ENCODE measurements around the gene ARHGEF10L. TPM values are rescaled to one million over a fixed set of nuclear protein-coding genes. Genes with fewer than 3 reads are reported as not detected.

The ARHGEF10L gene
- total and polyA plus RNA-seq, 2 donors = 1.9 to 11.5 TPM

- Histone ChIP-seq H3K9me3 (ENCODE audit: control insufficient read depth in 2 of 2, insufficient read depth in 1 of 2, low read length in 1 of 2) (no peaks in the 10 kb centered on the region), H3K27ac (ENCODE audit: low read depth in 1 of 2, low read length in 1 of 2) (no peak overlapping the region), H3K27me3 (ENCODE audit: control insufficient read depth in 2 of 2, insufficient read depth in 1 of 2, low read length in 1 of 2) (peaks cover 5 to 24% of the 10 kb centered on the region in 2 donors), H3K4me3 (ENCODE audit: low read length in 2 of 2) (no peak overlapping the region), H3K4me1 (ENCODE audit: control insufficient read depth in 2 of 2, insufficient read depth in 2 of 2, low read length in 2 of 2) (no peaks in the 10 kb centered on the region), H3K36me3 (ENCODE audit: control insufficient read depth in 2 of 2, insufficient read depth in 2 of 2, low read length in 1 of 2) (no peaks in the 10 kb centered on the region)
- DNase-seq (ENCODE audit: low read depth in 6 of 9, low spot score in 9 of 9) = no peak
- 35% methylated on average over 13 of the region's 13 CpGs for WGBS
These were observed 22.9 kb upstream of the ARHGEF10L start for GRCh38 chr1:17516303-17517214.

- Histone ChIP-seq H3K4me1 (ENCODE audit: control insufficient read depth in 2 of 2, insufficient read depth in 2 of 2, low read length in 2 of 2) (no peaks in the 10 kb centered on the region), H3K27me3 (ENCODE audit: control insufficient read depth in 2 of 2, insufficient read depth in 1 of 2, low read length in 1 of 2) (peaks cover 3 to 29% of the 10 kb centered on the region in 2 donors), H3K4me3 (ENCODE audit: low read length in 2 of 2) (no peak overlapping the region), H3K36me3 (ENCODE audit: control insufficient read depth in 2 of 2, insufficient read depth in 2 of 2, low read length in 1 of 2) (no peaks in the 10 kb centered on the region), H3K27ac (ENCODE audit: low read depth in 1 of 2, low read length in 1 of 2) (no peak overlapping the region), H3K9me3 (ENCODE audit: control insufficient read depth in 2 of 2, insufficient read depth in 1 of 2, low read length in 1 of 2) (no peaks in the 10 kb centered on the region)
- WGBS = 66% methylated on average over 12 of the region's 12 CpGs
- no peak for DNase-seq (ENCODE audit: low read depth in 6 of 9, low spot score in 9 of 9)
These were observed 19.5 kb upstream of the ARHGEF10L start for GRCh38 chr1:17520041-17520440.

DNA sequence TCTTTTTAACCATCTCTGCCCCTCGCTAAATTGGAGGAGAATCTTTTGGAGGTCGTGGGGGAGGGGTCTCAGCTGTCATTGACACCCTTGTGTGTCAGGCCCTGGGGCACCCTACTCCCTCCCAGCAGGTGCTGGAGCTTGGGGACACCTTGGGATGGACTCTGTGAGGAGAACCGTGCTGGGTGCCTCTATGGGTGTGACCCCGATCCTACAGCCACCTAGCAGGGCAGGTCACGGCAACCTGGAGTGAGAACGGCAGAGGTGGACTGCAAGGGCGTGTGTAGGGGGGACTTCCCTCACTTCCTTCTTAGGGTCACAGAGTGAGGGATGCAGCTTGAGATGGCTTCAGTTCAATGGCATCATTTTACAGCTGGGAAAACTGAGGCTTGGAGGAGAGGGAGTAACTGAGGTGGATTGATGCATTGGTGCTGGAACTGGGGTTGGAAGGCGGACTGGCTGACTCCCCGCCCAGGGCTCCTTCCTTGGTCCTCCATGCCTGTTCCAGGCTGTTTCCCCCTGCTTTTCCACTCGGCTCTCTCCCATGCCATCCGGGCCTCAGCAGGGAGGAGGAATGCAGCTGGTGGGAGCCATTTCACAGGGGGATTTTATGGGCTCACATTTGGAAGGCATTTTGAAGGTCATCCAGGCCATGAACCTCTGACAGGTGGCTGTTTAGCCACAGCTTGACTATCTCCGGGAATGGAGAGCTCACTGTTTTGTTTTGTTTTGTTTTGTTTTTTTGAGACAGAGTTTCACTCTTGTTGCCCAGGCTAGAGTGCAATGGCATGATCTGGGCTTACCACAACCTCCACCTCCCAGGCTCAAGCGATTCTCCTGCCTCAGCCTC, 18.8 kb upstream of the ARHGEF10L start:
- Histone ChIP-seq H3K27me3 (ENCODE audit: control insufficient read depth in 2 of 2, insufficient read depth in 1 of 2, low read length in 1 of 2) (peaks cover 3 to 29% of the 10 kb centered on the region in 2 donors), H3K4me1 (ENCODE audit: control insufficient read depth in 2 of 2, insufficient read depth in 2 of 2, low read length in 2 of 2) (no peaks in the 10 kb centered on the region), H3K9me3 (ENCODE audit: control insufficient read depth in 2 of 2, insufficient read depth in 1 of 2, low read length in 1 of 2) (no peaks in the 10 kb centered on the region), H3K36me3 (ENCODE audit: control insufficient read depth in 2 of 2, insufficient read depth in 2 of 2, low read length in 1 of 2) (no peaks in the 10 kb centered on the region), H3K4me3 (ENCODE audit: low read length in 2 of 2) (no peak overlapping the region), H3K27ac (ENCODE audit: low read depth in 1 of 2, low read length in 1 of 2) (no peak overlapping the region)
- no peak for DNase-seq (ENCODE audit: low read depth in 6 of 9, low spot score in 9 of 9)
- WGBS = 73% methylated on average over 13 of the region's 13 CpGs

DNA sequence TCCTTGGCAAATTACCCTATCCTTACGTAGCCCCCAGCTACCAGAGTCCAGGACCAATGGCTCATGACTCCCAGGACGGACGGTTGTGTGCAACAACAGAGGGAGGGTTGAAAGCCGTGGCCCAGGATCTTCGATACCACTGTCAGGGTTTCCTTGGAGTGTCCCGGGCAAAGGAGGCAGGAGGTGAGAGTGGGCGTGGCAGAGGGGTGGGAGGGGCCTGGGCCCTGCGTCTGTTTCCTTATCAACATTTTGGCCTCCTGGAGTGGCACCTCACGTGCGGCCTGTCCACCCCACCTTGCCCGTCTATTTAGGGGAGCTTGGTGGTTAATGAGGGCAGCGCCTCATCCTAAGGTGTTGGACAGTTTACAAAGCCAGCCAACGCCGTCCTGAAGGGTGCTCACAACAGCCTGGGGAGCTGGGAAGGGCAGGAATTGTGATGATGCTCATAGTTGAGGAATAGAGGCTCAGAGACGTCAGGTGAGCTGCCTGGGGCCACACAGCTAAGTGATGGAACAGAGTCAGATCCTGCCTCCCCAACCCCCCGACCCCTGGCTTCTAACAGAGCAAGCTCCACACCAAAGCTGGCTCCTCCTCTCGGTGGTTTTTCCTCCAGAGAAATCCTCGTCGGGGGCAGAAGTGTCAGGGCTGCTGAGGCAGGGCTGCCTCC, 17.4 kb upstream of the ARHGEF10L start:
- Histone ChIP-seq H3K36me3 (ENCODE audit: control insufficient read depth in 2 of 2, insufficient read depth in 2 of 2, low read length in 1 of 2) (no peaks in the 10 kb centered on the region), H3K27me3 (ENCODE audit: control insufficient read depth in 2 of 2, insufficient read depth in 1 of 2, low read length in 1 of 2) (peaks cover under 1 to 18% of the 10 kb centered on the region in 2 donors), H3K4me3 (ENCODE audit: low read length in 2 of 2) (no peak overlapping the region), H3K9me3 (ENCODE audit: control insufficient read depth in 2 of 2, insufficient read depth in 1 of 2, low read length in 1 of 2) (no peaks in the 10 kb centered on the region), H3K27ac (ENCODE audit: low read depth in 1 of 2, low read length in 1 of 2) (no peak overlapping the region), H3K4me1 (ENCODE audit: control insufficient read depth in 2 of 2, insufficient read depth in 2 of 2, low read length in 2 of 2) (peaks cover 0 to 1% of the 10 kb centered on the region in 2 donors)
- 62% methylated on average over 19 of the region's 19 CpGs for WGBS
- no peak for DNase-seq (ENCODE audit: low read depth in 6 of 9, low spot score in 9 of 9)

- WGBS = 96% methylated on average over 7 of the region's 7 CpGs
- DNase-seq (ENCODE audit: low read depth in 6 of 9, low spot score in 9 of 9) = no peak
- no peak overlapping the region for H3K27ac ChIP-seq (ENCODE audit: low read depth in 1 of 2, low read length in 1 of 2)
These were observed 16.0 kb upstream of the ARHGEF10L start for GRCh38 chr1:17523321-17524041.

DNA sequence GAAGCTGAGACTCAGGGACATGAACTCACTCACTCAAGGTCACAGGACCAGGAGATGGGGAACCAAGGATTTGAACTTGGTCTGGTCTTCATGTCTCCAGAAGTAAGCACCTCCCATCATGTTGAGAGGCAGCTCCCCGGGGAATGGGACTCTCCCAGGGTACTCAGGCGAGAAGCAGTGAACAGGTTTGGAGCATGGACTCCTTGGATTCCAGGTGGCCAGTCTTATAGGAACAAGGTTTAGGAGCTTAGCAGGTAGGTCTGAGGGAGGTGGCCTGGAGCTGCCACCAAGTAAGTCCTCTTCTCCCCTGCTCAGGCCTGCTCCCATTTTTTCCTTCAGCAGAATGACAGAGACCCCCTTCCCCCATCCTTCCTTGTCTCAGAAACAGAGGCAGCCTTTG, 14.9 kb upstream of the ARHGEF10L start:
- WGBS = 87% methylated on average over 2 of the region's 2 CpGs
- DNase-seq (ENCODE audit: low read depth in 6 of 9, low spot score in 9 of 9) = no peak
- Histone ChIP-seq H3K4me1 (ENCODE audit: control insufficient read depth in 2 of 2, insufficient read depth in 2 of 2, low read length in 2 of 2) (peaks cover 0 to 3% of the 10 kb centered on the region in 2 donors), H3K27me3 (ENCODE audit: control insufficient read depth in 2 of 2, insufficient read depth in 1 of 2, low read length in 1 of 2) (peaks cover 0 to 18% of the 10 kb centered on the region in 2 donors), H3K36me3 (ENCODE audit: control insufficient read depth in 2 of 2, insufficient read depth in 2 of 2, low read length in 1 of 2) (no peaks in the 10 kb centered on the region), H3K27ac (ENCODE audit: low read depth in 1 of 2, low read length in 1 of 2) (no peak overlapping the region), H3K9me3 (ENCODE audit: control insufficient read depth in 2 of 2, insufficient read depth in 1 of 2, low read length in 1 of 2) (no peaks in the 10 kb centered on the region), H3K4me3 (ENCODE audit: low read length in 2 of 2) (no peak overlapping the region)

More at GRCh38 chr1:17523321-17524041, 16.0 kb upstream of the ARHGEF10L start:
- no peaks in the 10 kb centered on the region for H3K9me3 ChIP-seq (ENCODE audit: control insufficient read depth in 2 of 2, insufficient read depth in 1 of 2, low read length in 1 of 2)
- peaks cover 0 to 18% of the 10 kb centered on the region in 2 donors for H3K27me3 ChIP-seq (ENCODE audit: control insufficient read depth in 2 of 2, insufficient read depth in 1 of 2, low read length in 1 of 2)
- peaks cover 0 to 3% of the 10 kb centered on the region in 2 donors for H3K4me1 ChIP-seq (ENCODE audit: control insufficient read depth in 2 of 2, insufficient read depth in 2 of 2, low read length in 2 of 2)
- H3K4me3 ChIP-seq (ENCODE audit: low read length in 2 of 2) = no peak overlapping the region
- no peaks in the 10 kb centered on the region for H3K36me3 ChIP-seq (ENCODE audit: control insufficient read depth in 2 of 2, insufficient read depth in 2 of 2, low read length in 1 of 2)

- peaks cover 0 to 7% of the 10 kb centered on the region in 2 donors for H3K27me3 ChIP-seq (ENCODE audit: control insufficient read depth in 2 of 2, insufficient read depth in 1 of 2, low read length in 1 of 2)
- no peaks in the 10 kb centered on the region for H3K9me3 ChIP-seq (ENCODE audit: control insufficient read depth in 2 of 2, insufficient read depth in 1 of 2, low read length in 1 of 2)
- peaks cover 0 to 3% of the 10 kb centered on the region in 2 donors for H3K4me1 ChIP-seq (ENCODE audit: control insufficient read depth in 2 of 2, insufficient read depth in 2 of 2, low read length in 2 of 2)
- no peak overlapping the region for H3K4me3 ChIP-seq (ENCODE audit: low read length in 2 of 2)
- DNase-seq (ENCODE audit: low read depth in 6 of 9, low spot score in 9 of 9) = no peak
- H3K27ac ChIP-seq (ENCODE audit: low read depth in 1 of 2, low read length in 1 of 2) = no peak overlapping the region
- H3K36me3 ChIP-seq (ENCODE audit: control insufficient read depth in 2 of 2, insufficient read depth in 2 of 2, low read length in 1 of 2) = no peaks in the 10 kb centered on the region
- WGBS = 79% methylated on average over 4 of the region's 4 CpGs
These were observed 13.4 kb upstream of the ARHGEF10L start for GRCh38 chr1:17525996-17526686.

All from thymus (tissue), 11 donors.